Body of pancreas (tissue), 4 donors: ENCODE results near the gene ZNF511. TPM values are rescaled to one million over a fixed set of nuclear protein-coding genes. Genes with fewer than 3 reads are reported as not detected.

Experiments used
- ATAC-seq: fragments of 150-250 bp; one replicate; pipeline ENCODE4 v1.9.1; 2016
- DNase-seq, 4 donors: peaks; one replicate each; pipeline ENCODE4 v3.0.0-alpha.2; 2019
- H3K27ac ChIP-seq, 4 donors: fragments of 200-600 bp; sonication (generic); 1 replicate in 3 of 4; 2 replicates in 1 of 4; pipeline versions ENCODE4 v1.5.1 to v1.6.1; 2016 to 2019; ENCODE audit warnings: mild to moderate bottlenecking in 1 of 4, mixed read lengths in 1 of 4, moderate library complexity in 1 of 4
- H3K27me3 ChIP-seq, 2 donors: fragments of 200-600 bp; sonication (generic); one replicate each; pipeline ENCODE4 v1.6.0; 2016; ENCODE audit warnings: mild to moderate bottlenecking in 1 of 2
- H3K36me3 ChIP-seq, 2 donors: fragments of 200-600 bp; sonication (generic); replicated peaks in 1 of 2; 2 replicates each; pipeline ENCODE4 v1.5.1; 2016; ENCODE audit warnings: low read depth in 2 of 2; ENCODE audit not compliant: insufficient read depth in 1 of 2
- H3K4me1 ChIP-seq: fragments of 200-600 bp; sonication (generic); one replicate; pipeline ENCODE4 v1.6.0; 2016
- H3K4me3 ChIP-seq, 2 donors: fragments of 200-600 bp; sonication (generic); 1 replicate in 1 of 2; 2 replicates in 1 of 2; pipeline ENCODE4 v1.5.1; 2016 to 2019
- H3K9me3 ChIP-seq, 3 donors: fragments of 200-600 bp; sonication (generic); 1 replicate in 2 of 3; 2 replicates in 1 of 3; pipeline ENCODE4 v1.5.1; 2016
- POLR2A ChIP-seq, 3 donors: fragments of 450-650 bp; IDR thresholded peaks; one replicate each; pipeline ENCODE4 v1.6.1; 2016; ENCODE audit warnings: antibody characterized with exemption in 3 of 3, mild to moderate bottlenecking in 2 of 3
- WGBS, 2 donors: methylation state at CpG; one replicate each; pipeline ENCODE4 v1.1.5; 2017; 5-methylcytosine and 5-hydroxymethylcytosine counted together
- intact Hi-C: fragments of 100-400 bp; cut with DNase I; formaldehyde crosslinking; loops from one replicate; pipeline ENCODE4 v1.15.1; 2023
- total RNA-seq, 2 donors: library from RNA; depleted of rRNA; stranded (reverse); fragments of >200 nt; gene quantifications; one replicate each; pipeline ENCODE4 v1.1.0, GENCODE V29; 2016
- TF ChIP-seq, protein P1 (sequence below), 7 experiments: fragments of 450-650 bp in 4 of 7; fragments of 200-600 bp in 3 of 7; sonication (generic) in 3 of 7; IDR thresholded peaks; one replicate each; pipeline ENCODE4 v1.5.1; 2016 to 2019; ENCODE audit warnings: antibody characterized with exemption in 7 of 7

The ZNF511 gene
- total RNA-seq, 2 donors from 2014 or later = 15.0 to 22.7 TPM

DNA sequence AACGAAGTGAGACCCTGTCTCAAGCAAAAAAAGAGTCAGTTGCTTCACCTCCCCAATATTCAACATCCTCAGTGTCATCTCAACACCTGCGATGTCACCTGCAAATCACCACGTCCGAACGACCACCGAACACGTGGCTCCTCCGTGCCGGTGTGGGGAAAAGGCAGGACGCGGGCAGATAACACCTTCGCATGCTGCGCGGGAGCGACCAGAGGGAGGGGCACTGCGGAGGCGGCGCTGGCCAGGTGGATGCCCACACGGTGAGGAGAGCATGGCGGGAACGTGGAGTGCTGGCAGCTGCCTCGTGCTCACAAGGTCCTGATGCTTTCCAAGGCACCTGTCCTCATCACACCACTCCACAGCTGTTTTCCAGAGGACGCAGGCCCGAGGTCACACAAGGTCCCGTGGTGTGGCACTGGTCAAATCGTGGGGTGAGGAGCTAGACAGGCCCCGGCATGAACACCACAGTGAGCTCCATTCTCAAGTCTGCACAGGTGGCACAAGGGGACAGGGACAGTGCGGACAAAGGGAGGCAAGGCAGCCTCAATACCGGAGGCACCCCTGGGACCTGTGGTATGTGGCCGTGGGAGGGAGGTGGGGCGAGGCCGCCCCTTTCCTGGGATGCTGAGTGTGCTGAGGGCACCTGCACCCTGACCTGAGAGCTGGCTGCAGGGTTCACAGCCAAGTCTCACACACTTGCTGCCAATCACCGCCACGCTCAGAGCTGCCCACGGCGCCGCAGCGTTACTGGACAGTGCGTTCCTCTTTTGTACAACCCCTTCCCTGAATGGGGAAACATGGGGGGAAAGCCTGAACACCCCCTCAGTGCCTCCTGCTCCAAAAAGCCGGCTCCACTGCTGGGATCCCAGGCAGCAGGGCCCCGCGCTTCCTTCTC lies 13.0 kb upstream of the ZNF511 start:
- no peak for DNase-seq
- H3K27ac ChIP-seq = no peak overlapping the region
- WGBS, 2 donors = 90 to 94% methylated on average over 37 to 41 of the region's 42 CpGs
- intact Hi-C loops = no loop called here
- H3K9me3 ChIP-seq = no peaks in the 10 kb centered on the region
- peaks cover under 1 to 62% of the 10 kb centered on the region in 2 donors for H3K36me3 ChIP-seq
- TF ChIP-seq, protein P1, sequence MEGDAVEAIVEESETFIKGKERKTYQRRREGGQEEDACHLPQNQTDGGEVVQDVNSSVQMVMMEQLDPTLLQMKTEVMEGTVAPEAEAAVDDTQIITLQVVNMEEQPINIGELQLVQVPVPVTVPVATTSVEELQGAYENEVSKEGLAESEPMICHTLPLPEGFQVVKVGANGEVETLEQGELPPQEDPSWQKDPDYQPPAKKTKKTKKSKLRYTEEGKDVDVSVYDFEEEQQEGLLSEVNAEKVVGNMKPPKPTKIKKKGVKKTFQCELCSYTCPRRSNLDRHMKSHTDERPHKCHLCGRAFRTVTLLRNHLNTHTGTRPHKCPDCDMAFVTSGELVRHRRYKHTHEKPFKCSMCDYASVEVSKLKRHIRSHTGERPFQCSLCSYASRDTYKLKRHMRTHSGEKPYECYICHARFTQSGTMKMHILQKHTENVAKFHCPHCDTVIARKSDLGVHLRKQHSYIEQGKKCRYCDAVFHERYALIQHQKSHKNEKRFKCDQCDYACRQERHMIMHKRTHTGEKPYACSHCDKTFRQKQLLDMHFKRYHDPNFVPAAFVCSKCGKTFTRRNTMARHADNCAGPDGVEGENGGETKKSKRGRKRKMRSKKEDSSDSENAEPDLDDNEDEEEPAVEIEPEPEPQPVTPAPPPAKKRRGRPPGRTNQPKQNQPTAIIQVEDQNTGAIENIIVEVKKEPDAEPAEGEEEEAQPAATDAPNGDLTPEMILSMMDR (IDR thresholded peaks at IDR 0.05) = no peak
- TF ChIP-seq POLR2A (IDR thresholded peaks at IDR 0.05) = no peak
- no peaks in the 10 kb centered on the region for H3K27me3 ChIP-seq
- H3K4me1 ChIP-seq = no peaks in the 10 kb centered on the region
- ATAC-seq = no peak
- H3K4me3 ChIP-seq = no peak overlapping the region

DNA sequence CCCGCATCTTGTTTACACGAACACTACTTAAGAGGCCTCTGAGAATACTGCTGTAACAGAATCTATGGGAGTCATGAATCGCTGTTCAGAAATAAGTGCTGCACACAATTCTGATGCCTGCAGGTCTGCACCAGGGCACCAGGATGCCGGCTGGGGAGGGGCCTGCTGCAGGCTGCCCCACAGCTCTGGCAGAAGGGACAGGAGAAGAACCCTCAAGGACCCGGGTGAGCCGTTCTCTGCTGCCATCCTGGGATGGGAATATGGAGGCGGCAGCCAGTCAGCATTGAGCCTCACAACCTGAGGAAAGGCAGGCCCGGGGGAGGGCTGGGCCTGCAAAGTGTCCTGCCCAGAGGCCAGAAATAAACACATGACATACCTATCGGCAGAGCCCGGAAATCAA lies 11.2 kb upstream of the ZNF511 start:
- Histone ChIP-seq H3K9me3 (no peaks in the 10 kb centered on the region), H3K36me3 (peaks cover 6 to 65% of the 10 kb centered on the region in 2 donors), H3K27me3 (no peaks in the 10 kb centered on the region), H3K4me3 (no peak overlapping the region), H3K4me1 (no peaks in the 10 kb centered on the region), H3K27ac (no peak overlapping the region)
- DNase-seq (no peak), ATAC-seq (no peak)
- WGBS, 2 donors = 85 to 94% methylated on average over 4 to 10 of the region's 10 CpGs
- TF ChIP-seq, protein P1 (IDR thresholded peaks at IDR 0.05) = no peak
- TF ChIP-seq POLR2A (IDR thresholded peaks at IDR 0.05) = no peak
- intact Hi-C loops = no loop called here

DNA sequence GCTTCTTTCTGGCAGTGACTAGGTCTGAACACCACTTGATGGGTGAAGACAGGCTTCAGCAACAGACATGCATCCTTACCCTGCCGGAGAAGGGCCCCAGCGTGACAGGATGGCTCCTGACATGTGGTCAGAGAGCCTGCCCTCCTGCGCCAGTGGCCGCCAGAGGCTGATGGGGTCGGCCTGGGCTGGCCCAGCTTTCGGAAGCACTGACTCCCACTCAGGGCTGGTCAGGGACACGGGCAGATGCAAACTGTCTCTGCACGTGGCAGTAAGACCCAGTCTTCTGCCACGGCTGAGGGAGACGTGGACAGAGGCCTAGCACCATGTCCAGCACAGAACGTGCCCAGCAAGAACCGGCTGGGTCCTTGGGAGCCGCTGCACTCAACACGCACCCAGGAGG lies 10.2 kb upstream of the ZNF511 start:
- Histone ChIP-seq H3K27me3 (no peaks in the 10 kb centered on the region), H3K36me3 (peaks cover 6 to 56% of the 10 kb centered on the region in 2 donors), H3K9me3 (no peaks in the 10 kb centered on the region), H3K27ac (no peak overlapping the region), H3K4me3 (no peak overlapping the region), H3K4me1 (no peaks in the 10 kb centered on the region)
- DNase-seq = no peak
- WGBS, 2 donors = 90 to 98% methylated on average over 6 to 14 of the region's 14 CpGs
- no peak for TF ChIP-seq POLR2A (IDR thresholded peaks at IDR 0.05)
- TF ChIP-seq, protein P1 (IDR thresholded peaks at IDR 0.05) = no peak
- intact Hi-C loops = no loop called here
- no peak for ATAC-seq

DNA sequence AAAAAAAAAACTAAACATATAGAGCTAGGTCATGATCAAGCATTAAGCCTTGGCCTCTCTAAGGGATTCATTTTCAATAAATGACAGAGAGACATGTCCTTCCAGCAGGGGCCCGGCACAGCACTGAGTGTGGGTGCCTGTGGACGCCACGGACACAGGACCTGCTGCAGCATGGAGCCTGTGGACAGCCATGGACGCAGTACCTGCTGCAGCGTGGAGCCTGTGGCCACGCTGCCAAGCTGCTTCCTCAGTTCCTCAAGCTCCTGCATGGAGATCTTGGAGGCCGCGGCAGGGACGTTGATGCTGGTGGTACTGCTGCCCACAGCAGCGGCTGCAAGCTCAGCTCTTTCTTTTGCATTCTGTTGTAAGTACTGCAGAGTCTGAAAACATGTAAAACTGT lies 9.5 kb upstream of the ZNF511 start:
- peaks cover 6 to 55% of the 10 kb centered on the region in 2 donors for H3K36me3 ChIP-seq
- 83 to 100% methylated on average over 3 to 10 of the region's 10 CpGs for WGBS, 2 donors
- no peaks in the 10 kb centered on the region for H3K4me1 ChIP-seq
- no peaks in the 10 kb centered on the region for H3K9me3 ChIP-seq
- intact Hi-C loops = no loop called here
- H3K4me3 ChIP-seq = no peak overlapping the region
- no peaks in the 10 kb centered on the region for H3K27me3 ChIP-seq
- no peak for DNase-seq
- TF ChIP-seq, protein P1 (IDR thresholded peaks at IDR 0.05) = no peak
- no peak for TF ChIP-seq POLR2A (IDR thresholded peaks at IDR 0.05)
- no peak for ATAC-seq
- H3K27ac ChIP-seq = no peak overlapping the region
